A549 (cell line): ENCODE results near the gene ZCWPW1.

Experiments used
- BHLHE40 ChIP-seq: IDR thresholded peaks from 2 replicates; pipeline ENCODE4 v1.6.1; 2012; ENCODE audit warnings: low read depth, low read length, inconsistent platforms
- NR3C1 ChIP-seq: fragments of >200 bp; sonication (Bioruptor Twin); formaldehyde crosslinking; IDR thresholded peaks from 3 replicates; pipeline ENCODE4 v1.6.1; 2017
- POLR2AphosphoS2 ChIP-seq: conservative IDR thresholded peaks from 2 replicates; pipeline ENCODE4 v1.6.1; 2012; ENCODE audit warnings: low read length, improper control_type of control experiment, inconsistent platforms

GRCh38 chr7:100434297-100435144 is 6.0 kb upstream of the ZCWPW1 start:
- TF ChIP-seq NR3C1 (no peak), BHLHE40 (no peak), POLR2AphosphoS2 (no peak)
